ENCODE results near the gene RDH8.

- no peak for TF ChIP-seq GATA2 (IDR thresholded peaks at IDR 0.05; ENCODE audit: low read depth, low read length)
- TF ChIP-seq GATA3 (IDR thresholded peaks at IDR 0.05; ENCODE audit: low read depth, low read length) = no peak
These were observed 8.6 kb downstream of the RDH8 start for GRCh38 chr19:10021863-10022262.
